CD4-positive, alpha-beta T cell treated with Interleukin-21 for 1 hour (primary cell): ENCODE data around the gene RTRAF.

Experiments used
- DNase-seq: peaks from one replicate; pipeline ENCODE4 v3.0.0-alpha.2; 2020

Gene RTRAF

GRCh38 chr14:51996148-51996746 lies 6.9 kb downstream of the RTRAF start:
- DNase-seq: peak; percentile 65

GRCh38 chr14:51998348-51998747 lies 9.0 kb downstream of the RTRAF start:
- no peak for DNase-seq

GRCh38 chr14:51999084-51999483 lies 9.7 kb downstream of the RTRAF start:
- DNase-seq: no peak

GRCh38 chr14:52000019-52000582 lies 10.8 kb downstream of the RTRAF start:
- DNase-seq: no peak

- DNase-seq: no peak
These were observed 11.3 kb downstream of the RTRAF start for GRCh38 chr14:52000696-52001095.

GRCh38 chr14:52002542-52002941 lies 13.2 kb downstream of the RTRAF start:
- no peak for DNase-seq

- DNase-seq: no peak
These were observed 14.0 kb downstream of the RTRAF start for GRCh38 chr14:52003324-52003723.

GRCh38 chr14:52005625-52006024 lies 16.3 kb downstream of the RTRAF start:
- no peak for DNase-seq

- no peak for DNase-seq
These were observed 17.0 kb downstream of the RTRAF start for GRCh38 chr14:52006361-52006760.

GRCh38 chr14:52007211-52007610 lies 17.9 kb downstream of the RTRAF start:
- DNase-seq: no peak

GRCh38 chr14:52007637-52008036 lies 18.3 kb downstream of the RTRAF start:
- no peak for DNase-seq

- no peak for DNase-seq
These were observed 18.8 kb downstream of the RTRAF start for GRCh38 chr14:52008136-52008535.

- DNase-seq: no peak
These were observed 20.9 kb downstream of the RTRAF start for GRCh38 chr14:52010173-52010693.

GRCh38 chr14:52011523-52011922 lies 22.2 kb downstream of the RTRAF start:
- DNase-seq: no peak

- no peak for DNase-seq
These were observed 23.3 kb downstream of the RTRAF start for GRCh38 chr14:52012635-52013034.

GRCh38 chr14:52013984-52014600 lies 24.7 kb downstream of the RTRAF start:
- DNase-seq: no peak

- DNase-seq: no peak
These were observed 25.4 kb downstream of the RTRAF start for GRCh38 chr14:52014601-52015267.

- DNase-seq: no peak
These were observed 26.2 kb downstream of the RTRAF start for GRCh38 chr14:52015411-52016030.

- no peak for DNase-seq
These were observed 28.9 kb downstream of the RTRAF start for GRCh38 chr14:52018252-52018651.

GRCh38 chr14:52018970-52019369 lies 29.6 kb downstream of the RTRAF start:
- no peak for DNase-seq

- no peak for DNase-seq
These were observed 30.9 kb downstream of the RTRAF start for GRCh38 chr14:52020161-52020714.

- no peak for DNase-seq
These were observed 31.7 kb downstream of the RTRAF start for GRCh38 chr14:52020866-52021717.
